HS-27A (cell line): ENCODE data around the gene GPC3.

Experiments used
- DNase-seq: peaks from one replicate; pipeline ENCODE4 v3.0.0-alpha.2; 2012; ENCODE audit warnings: low read depth, missing footprints

The GPC3 gene

GRCh38 chrX:133968109-133968508 lies 17.3 kb downstream of the GPC3 start:
- DNase-seq = no peak

DNA sequence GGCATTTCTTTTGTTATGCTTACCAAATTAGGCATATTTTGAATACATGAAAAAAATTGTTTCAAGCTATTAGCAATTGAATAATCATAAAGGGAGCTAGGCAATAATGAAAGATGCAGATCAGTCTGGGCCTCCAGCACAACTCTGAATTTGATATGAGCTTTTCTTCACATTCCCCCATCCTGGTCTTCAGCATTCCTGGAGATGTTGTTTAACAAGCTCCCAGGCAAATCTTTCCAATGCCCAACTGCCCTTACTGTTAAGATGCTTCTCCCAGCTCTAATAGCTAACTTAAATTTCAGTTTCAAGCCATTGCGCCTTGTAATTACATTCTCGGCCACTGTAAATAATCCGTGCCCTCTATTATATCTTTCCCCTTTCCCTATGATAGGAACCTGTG lies 19.2 kb downstream of the GPC3 start:
- DNase-seq = no peak

- DNase-seq = no peak
Observed at GRCh38 chrX:133965321-133965720, 20.1 kb downstream of the GPC3 start.

DNA sequence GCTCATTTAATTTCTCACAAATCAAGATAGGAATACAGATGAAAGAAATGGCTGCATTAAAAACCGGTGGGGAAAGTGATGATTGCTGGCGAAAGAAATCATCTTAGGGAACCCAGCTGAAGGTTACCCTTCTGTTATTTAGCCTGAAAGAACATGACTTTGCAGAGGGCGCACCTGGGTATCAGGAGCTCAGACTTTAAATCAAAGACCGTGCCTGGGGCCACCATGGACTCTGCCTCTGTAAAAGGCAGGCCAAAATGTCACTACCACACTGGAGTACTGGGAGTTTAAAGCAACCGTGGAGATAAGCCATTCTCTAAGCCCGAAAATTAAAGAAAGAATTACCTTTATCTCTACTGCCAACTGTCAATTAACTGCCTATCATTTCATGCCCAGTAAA lies 24.3 kb downstream of the GPC3 start:
- no peak for DNase-seq

GRCh38 chrX:133959972-133960371 lies 25.4 kb downstream of the GPC3 start:
- no peak for DNase-seq

GRCh38 chrX:133958997-133959688 lies 26.3 kb downstream of the GPC3 start:
- no peak for DNase-seq

GRCh38 chrX:133956570-133957340 lies 28.6 kb downstream of the GPC3 start:
- DNase-seq = no peak

DNA sequence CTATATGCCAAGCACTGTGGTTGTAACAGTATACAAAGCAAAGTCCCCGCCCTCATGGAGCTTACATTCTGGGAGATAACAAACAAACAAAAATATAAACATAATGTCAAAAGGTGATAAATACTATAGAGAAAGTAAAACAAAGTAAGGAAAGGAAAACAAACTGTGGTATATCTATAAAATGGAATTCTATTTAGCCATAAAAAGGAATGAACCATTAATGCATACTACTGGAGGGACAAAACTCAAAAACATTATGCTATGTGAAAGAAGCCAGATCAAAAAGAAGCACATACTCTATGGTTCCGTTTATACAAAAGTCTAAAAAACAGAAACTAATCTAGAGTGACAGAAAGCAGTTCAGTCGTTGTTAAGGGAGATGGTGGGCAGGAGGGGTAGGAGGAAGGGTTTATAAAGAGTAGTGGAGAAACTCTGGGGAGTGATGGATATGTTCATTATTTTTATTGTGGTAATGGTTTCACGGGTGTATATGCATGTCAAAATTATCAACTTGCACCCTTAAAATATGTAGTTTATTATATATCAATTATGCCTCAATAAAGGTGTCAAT lies 31.5 kb downstream of the GPC3 start:
- no peak for DNase-seq

- no peak for DNase-seq
Observed at GRCh38 chrX:133953078-133953477, 32.3 kb downstream of the GPC3 start.

DNA sequence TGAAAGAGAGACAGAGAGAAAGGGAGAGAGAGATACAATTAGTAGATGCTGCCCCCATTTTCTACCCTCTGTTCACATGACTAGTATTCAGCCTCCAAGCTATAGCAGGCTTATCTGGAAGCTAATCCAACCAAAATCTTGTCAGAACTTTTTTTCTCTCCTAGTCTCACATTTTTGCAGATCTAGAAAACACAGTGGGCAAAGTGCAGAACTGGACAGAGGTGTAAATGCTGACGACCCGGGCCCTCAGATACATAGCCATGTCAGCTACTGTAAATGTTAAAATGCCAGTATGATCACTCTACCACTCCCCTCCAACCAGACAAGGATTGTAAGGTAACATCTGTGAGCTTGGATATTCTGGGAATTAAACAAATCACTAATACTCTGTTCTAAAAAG lies 34.3 kb downstream of the GPC3 start:
- no peak for DNase-seq

GRCh38 chrX:133950214-133950613 lies 35.2 kb downstream of the GPC3 start:
- no peak for DNase-seq

DNA sequence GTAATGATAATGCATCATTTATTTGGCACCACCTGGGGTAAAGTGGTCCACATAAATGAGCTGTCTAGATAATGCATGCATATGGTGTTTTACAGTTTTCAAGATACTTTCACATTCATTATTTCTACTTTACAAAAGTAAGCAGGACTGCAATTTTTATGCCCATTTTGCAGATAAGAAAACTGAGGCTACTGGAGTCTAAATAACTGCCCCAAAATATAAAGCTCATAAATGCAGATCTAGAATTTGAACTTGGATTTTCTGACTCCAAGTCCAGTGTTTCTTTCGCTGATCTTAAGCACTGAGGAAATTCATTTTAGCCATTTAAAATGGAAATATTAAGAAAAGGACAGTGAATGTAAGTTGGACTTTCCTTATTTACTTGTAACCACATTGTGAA lies 36.5 kb downstream of the GPC3 start:
- no peak for DNase-seq

DNA sequence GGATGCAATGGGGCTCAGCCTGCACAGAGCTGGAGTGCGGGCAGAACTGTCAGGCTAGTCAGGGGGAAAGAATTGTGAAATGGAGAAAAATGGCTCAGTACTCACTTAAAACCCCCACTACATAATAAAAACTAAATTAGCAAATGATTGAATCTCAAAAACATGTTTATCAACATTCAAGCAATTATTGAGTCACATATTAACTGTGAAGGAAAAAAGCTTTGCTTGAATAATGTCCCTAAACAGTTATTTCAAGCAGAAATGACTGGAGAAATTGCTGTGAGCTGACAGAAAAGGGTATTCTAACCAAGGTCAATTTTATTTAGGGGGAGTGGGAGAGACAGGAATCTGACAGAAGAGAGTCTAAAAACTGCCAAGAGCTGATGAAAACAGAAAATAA lies 37.4 kb downstream of the GPC3 start:
- DNase-seq = no peak

DNA sequence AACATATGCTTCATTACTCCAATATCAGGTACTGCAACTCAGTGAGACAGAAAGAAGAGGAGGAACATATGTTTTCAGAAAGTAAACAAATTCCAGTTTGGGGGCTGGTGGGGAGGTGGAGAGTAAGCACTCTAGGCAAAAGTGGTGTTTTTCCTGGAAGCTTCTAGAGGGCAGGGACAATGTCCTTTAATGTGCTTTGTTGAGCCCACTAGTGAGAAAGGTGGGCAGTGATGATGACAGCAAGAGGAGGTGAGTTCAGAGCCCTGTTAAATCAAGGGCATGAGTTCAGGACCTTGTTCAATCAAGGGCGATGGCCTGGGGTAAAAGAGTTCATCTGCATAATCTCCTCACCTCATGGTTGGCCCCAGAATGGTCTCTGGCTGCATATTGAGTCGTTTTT lies 38.4 kb downstream of the GPC3 start:
- no peak for DNase-seq

DNA sequence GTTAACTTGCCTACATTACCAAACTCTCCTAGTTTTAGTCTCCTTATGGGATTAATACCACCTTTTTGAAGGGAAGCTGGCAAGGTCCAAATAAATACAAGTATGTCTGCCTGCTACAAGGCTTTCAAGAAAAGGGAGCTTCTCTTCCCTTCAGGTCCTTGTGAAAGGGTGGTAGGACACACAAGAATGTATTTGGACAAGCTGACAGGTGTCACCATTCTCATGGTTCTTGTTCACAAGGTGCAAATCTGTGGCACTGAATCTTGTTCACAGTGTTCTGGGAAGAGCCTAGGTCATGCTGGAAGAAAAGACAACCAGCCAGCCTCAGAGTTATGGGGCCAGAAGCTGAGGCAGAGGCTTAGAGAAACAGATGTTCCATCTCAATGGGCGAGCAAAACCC lies 41.9 kb downstream of the GPC3 start:
- DNase-seq = no peak

GRCh38 chrX:133939655-133940302 lies 45.6 kb downstream of the GPC3 start:
- no peak for DNase-seq

DNA sequence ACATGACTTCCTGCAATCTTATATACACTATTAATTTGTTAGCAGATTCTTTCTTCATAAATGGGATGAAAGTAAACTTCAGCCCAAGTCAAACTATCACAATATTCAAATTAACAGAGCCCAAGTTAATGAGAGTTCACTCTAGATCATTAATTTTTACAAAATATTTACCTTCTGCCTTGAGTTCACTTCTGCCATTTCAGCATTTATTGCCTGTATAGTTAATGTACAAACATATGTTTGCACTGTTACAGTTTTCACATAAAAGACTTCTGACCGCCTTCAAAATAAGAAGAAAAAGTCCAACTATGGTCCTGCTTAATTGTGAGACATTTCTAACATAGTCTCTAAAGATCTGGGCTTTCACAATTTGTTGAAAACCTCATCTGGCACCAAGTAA lies 46.9 kb downstream of the GPC3 start:
- no peak for DNase-seq

DNA sequence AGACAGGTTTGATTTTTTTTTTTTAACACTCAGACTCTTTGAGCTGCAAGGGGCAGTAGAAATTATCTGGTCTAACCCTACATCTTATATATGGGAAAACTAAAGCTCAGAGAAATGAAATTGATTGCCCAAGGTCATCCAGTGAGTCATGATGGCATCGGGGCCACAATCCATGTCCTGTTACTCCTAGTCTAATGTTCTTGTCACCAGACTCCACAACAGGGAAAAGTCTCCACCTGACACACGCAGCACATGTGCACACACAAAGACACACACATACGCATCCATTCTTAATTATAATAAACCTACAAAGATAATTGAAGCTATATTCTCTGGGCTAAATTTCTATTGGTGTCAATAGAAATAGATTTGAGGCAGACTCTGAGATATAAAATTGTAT lies 48.4 kb downstream of the GPC3 start:
- DNase-seq = no peak

GRCh38 chrX:133935076-133935475 lies 50.3 kb downstream of the GPC3 start:
- DNase-seq = no peak

GRCh38 chrX:133933316-133933715 lies 52.1 kb downstream of the GPC3 start:
- no peak for DNase-seq

GRCh38 chrX:133929836-133930464 lies 55.4 kb downstream of the GPC3 start:
- no peak for DNase-seq

GRCh38 chrX:133928365-133928764 lies 57.0 kb downstream of the GPC3 start:
- DNase-seq = no peak
